HL-60 (cell line): ENCODE data around the gene RTEL1.

ENCODE experiments used
- DNase-seq, 2 experiments: peaks; one replicate each; pipeline ENCODE4 v3.0.0-alpha.2; 2010 to 2020; ENCODE audit warnings: low read depth in 1 of 2, low spot score in 1 of 2
- H3K27ac ChIP-seq: fragments of 250-450 bp; sonication (Bioruptor Pico); replicated peaks from 2 replicates; pipeline ENCODE4 v1.5.1; 2020; ENCODE audit warnings: mild to moderate bottlenecking, moderate library complexity
- H3K27me3 ChIP-seq: fragments of 250-450 bp; sonication (Bioruptor Pico); 2 replicates; pipeline ENCODE4 v1.5.1; 2021; ENCODE audit warnings: mild to moderate bottlenecking, moderate library complexity; ENCODE audit not compliant: insufficient read depth, poor library complexity, severe bottlenecking
- H3K4me3 ChIP-seq: replicated peaks from 2 replicates; pipeline ENCODE4 v1.5.1; 2011; ENCODE audit warnings: mild to moderate bottlenecking, control low read depth, low read length; ENCODE audit not compliant: insufficient read depth
- GABPA ChIP-seq: IDR thresholded peaks from 2 replicates; pipeline ENCODE4 v1.6.1; 2012; ENCODE audit warnings: low read depth
- POLR2AphosphoS5 ChIP-seq: IDR thresholded peaks from 2 replicates; pipeline ENCODE4 v1.6.1; 2012; ENCODE audit warnings: low read depth
- SPI1 ChIP-seq: IDR thresholded peaks from 2 replicates; pipeline ENCODE4 v1.6.1; 2012; ENCODE audit warnings: low read depth, mild to moderate bottlenecking, borderline replicate concordance
- TF ChIP-seq, protein P1 (sequence below): IDR thresholded peaks from one replicate; pipeline ENCODE4 v1.5.1; 2011; ENCODE audit warnings: low read length, control low read depth, inconsistent platforms; ENCODE audit not compliant: insufficient read depth
- TF ChIP-seq, protein P2 (sequence below): IDR thresholded peaks from 2 replicates; pipeline ENCODE4 v1.6.1; 2012; ENCODE audit warnings: low read depth; ENCODE audit not compliant: insufficient replicate concordance

Gene RTEL1

DNA sequence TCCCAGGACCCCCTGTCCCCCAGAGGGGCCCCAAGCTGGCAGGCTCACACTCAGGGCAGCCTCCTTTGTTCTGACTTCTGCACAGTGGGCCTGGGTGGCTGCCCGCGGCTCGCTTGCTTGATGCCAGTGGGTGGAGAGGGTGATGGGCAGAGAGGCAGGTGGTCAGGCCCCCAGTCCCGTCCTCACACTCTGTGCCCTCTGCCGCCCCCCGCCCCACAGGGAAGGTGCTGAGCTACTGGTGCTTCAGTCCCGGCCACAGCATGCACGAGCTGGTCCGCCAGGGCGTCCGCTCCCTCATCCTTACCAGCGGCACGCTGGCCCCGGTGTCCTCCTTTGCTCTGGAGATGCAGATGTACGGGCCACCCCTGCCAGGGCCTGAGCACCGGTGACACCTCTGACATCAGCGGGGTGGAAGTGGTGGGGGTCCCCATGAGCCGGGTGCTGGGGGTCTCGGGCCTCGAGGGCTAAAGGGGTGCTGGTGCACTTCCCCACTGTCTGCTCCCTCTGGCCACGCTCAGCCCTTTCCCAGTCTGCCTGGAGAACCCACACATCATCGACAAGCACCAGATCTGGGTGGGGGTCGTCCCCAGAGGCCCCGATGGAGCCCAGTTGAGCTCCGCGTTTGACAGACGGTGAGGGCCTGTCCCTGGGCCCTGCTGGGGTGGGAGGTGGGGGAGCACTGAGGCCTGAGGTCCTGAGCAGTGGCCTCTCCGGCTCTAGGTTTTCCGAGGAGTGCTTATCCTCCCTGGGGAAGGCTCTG is 29.5 kb downstream of the RTEL1 start:
- H3K27ac ChIP-seq = no peak overlapping the region
- DNase-seq = no peak
- no peak overlapping the region for H3K4me3 ChIP-seq
- no peak for TF ChIP-seq POLR2AphosphoS5
- TF ChIP-seq, protein P1, sequence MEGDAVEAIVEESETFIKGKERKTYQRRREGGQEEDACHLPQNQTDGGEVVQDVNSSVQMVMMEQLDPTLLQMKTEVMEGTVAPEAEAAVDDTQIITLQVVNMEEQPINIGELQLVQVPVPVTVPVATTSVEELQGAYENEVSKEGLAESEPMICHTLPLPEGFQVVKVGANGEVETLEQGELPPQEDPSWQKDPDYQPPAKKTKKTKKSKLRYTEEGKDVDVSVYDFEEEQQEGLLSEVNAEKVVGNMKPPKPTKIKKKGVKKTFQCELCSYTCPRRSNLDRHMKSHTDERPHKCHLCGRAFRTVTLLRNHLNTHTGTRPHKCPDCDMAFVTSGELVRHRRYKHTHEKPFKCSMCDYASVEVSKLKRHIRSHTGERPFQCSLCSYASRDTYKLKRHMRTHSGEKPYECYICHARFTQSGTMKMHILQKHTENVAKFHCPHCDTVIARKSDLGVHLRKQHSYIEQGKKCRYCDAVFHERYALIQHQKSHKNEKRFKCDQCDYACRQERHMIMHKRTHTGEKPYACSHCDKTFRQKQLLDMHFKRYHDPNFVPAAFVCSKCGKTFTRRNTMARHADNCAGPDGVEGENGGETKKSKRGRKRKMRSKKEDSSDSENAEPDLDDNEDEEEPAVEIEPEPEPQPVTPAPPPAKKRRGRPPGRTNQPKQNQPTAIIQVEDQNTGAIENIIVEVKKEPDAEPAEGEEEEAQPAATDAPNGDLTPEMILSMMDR = no peak
- no peaks in the 10 kb centered on the region for H3K27me3 ChIP-seq

DNA sequence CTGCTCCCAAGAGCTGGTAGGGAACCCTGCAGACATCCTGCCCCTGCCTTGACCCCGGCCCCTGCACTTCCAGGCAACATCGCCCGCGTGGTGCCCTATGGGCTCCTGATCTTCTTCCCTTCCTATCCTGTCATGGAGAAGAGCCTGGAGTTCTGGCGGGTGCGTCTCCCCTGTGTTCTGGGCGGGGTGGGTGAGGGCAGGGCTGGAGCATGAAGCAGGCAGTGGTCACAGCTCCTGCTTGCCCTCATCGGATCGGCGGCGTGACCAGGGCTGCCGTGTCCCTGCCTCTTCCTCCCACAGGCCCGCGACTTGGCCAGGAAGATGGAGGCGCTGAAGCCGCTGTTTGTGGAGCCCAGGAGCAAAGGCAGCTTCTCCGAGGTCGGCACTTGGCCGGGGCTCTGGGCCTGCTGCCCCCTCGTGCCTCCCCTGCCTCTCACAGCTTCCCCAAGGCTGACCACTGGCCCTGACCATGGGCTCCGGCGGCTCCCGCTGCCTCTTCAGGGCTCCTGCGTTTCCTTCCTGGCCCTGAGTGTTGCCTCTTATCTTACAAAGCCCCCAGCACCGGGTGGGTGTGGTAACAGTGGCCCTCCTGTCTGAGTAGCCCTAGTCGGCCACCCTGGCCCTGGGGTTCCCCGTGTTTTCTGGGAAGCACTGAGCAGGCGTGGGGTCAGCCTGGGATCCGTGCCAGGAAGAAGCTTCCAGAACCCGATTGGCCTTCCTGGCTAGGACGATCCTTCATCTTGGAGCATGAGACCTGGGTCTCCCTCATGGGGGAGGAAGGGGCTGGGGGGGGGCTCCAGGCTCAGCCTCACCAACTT is 30.3 kb downstream of the RTEL1 start:
- H3K27ac ChIP-seq = no peak overlapping the region

DNA sequence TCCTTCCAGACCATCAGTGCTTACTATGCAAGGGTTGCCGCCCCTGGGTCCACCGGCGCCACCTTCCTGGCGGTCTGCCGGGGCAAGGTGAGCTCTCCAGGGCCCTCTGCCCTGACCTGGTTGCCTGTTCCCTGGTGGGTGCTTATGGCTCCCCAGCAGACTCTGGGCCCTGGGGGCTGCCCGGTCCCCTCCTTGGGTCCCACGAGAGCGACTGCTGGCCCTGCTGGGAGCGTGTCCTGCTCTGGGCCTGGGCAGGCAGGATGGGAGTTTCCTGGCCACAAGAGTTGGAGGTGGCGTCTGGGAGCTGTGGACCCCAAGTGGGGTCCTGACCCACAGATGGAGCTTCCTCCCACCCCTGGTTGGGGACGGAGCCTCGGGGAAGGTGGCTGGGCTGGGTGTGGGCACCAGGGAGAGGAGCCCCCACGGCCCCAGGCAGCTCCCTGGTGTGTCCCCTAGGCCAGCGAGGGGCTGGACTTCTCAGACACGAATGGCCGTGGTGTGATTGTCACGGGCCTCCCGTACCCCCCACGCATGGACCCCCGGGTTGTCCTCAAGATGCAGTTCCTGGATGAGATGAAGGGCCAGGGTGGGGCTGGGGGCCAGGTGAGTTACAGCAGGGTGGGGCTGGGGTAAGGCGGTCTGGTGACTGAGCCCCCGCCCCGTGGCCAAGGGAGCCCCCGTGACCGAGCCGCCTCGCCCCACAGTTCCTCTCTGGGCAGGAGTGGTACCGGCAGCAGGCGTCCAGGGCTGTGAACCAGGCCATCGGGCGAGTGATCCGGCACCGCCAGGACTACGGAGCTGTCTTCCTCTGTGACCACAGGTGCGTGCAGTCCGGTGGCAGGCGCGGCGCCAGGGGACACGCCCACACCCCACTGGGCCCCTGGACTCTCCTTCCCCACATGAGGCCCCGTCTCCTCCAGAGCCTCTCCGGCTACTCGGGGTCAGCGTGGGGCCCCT is 31.2 kb downstream of the RTEL1 start:
- TF ChIP-seq GABPA (no peak), SPI1 (no peak), POLR2AphosphoS5 (no peak)
- TF ChIP-seq, protein P2, sequence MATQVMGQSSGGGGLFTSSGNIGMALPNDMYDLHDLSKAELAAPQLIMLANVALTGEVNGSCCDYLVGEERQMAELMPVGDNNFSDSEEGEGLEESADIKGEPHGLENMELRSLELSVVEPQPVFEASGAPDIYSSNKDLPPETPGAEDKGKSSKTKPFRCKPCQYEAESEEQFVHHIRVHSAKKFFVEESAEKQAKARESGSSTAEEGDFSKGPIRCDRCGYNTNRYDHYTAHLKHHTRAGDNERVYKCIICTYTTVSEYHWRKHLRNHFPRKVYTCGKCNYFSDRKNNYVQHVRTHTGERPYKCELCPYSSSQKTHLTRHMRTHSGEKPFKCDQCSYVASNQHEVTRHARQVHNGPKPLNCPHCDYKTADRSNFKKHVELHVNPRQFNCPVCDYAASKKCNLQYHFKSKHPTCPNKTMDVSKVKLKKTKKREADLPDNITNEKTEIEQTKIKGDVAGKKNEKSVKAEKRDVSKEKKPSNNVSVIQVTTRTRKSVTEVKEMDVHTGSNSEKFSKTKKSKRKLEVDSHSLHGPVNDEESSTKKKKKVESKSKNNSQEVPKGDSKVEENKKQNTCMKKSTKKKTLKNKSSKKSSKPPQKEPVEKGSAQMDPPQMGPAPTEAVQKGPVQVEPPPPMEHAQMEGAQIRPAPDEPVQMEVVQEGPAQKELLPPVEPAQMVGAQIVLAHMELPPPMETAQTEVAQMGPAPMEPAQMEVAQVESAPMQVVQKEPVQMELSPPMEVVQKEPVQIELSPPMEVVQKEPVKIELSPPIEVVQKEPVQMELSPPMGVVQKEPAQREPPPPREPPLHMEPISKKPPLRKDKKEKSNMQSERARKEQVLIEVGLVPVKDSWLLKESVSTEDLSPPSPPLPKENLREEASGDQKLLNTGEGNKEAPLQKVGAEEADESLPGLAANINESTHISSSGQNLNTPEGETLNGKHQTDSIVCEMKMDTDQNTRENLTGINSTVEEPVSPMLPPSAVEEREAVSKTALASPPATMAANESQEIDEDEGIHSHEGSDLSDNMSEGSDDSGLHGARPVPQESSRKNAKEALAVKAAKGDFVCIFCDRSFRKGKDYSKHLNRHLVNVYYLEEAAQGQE = no peak
- TF ChIP-seq, protein P1 = no peak
- Histone ChIP-seq H3K4me3 (no peak overlapping the region), H3K27ac (no peak overlapping the region), H3K27me3 (no peaks in the 10 kb centered on the region)
- DNase-seq = no peak

More for the DNA sequence above, 30.3 kb downstream of the RTEL1 start:
- no peak for DNase-seq
- H3K27me3 ChIP-seq = no peaks in the 10 kb centered on the region
- no peak overlapping the region for H3K4me3 ChIP-seq
- TF ChIP-seq GABPA (no peak), POLR2AphosphoS5 (no peak), SPI1 (no peak)
- TF ChIP-seq, protein P2 = no peak
